ENCODE results near the gene CAMK2A. TPM values are rescaled to one million over a fixed set of nuclear protein-coding genes. Genes with fewer than 3 reads are reported as not detected.

Gene CAMK2A
- total RNA-seq, 1 donor from 2014 or later, result 1.5 TPM

- intact Hi-C loops (cut with DNase I), result no loop called here
- DNase-seq (no peak), ATAC-seq (peak; percentile 8)
- Histone ChIP-seq H3K4me1 (peaks cover 7% of the 10 kb centered on the region), H3K27me3 (no peaks in the 10 kb centered on the region), H3K27ac (no peak overlapping the region), H3K36me3 (no peaks in the 10 kb centered on the region), H3K4me3 (no peak overlapping the region), H3K9me3 (no peaks in the 10 kb centered on the region)
- TF ChIP-seq, protein P1, sequence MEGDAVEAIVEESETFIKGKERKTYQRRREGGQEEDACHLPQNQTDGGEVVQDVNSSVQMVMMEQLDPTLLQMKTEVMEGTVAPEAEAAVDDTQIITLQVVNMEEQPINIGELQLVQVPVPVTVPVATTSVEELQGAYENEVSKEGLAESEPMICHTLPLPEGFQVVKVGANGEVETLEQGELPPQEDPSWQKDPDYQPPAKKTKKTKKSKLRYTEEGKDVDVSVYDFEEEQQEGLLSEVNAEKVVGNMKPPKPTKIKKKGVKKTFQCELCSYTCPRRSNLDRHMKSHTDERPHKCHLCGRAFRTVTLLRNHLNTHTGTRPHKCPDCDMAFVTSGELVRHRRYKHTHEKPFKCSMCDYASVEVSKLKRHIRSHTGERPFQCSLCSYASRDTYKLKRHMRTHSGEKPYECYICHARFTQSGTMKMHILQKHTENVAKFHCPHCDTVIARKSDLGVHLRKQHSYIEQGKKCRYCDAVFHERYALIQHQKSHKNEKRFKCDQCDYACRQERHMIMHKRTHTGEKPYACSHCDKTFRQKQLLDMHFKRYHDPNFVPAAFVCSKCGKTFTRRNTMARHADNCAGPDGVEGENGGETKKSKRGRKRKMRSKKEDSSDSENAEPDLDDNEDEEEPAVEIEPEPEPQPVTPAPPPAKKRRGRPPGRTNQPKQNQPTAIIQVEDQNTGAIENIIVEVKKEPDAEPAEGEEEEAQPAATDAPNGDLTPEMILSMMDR (IDR thresholded peaks at IDR 0.05), result peak; percentile 32
Observed at GRCh38 chr5:150175536-150175935, 114.0 kb downstream of the CAMK2A start.

DNA sequence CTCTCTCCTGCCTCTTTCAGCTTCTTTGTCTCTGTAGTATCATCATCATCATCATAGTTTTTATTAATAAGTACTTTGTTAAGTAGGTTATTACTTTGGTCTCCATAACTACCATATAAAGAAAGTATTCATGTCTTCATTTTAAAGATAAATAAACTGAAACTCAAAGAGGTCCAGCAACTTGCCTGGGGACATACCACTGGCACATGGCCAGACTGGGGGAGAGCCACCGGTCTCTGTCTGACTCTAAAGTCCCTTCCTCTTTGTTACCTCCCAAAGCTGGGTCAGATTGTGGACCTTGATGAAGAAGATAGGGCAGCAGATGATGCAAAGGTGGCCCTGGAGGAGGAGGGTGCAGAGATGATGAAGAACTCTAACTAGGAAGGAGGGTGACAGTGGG, 114.5 kb downstream of the CAMK2A start:
- intact Hi-C loops (cut with DNase I), result no loop called here
- TF ChIP-seq, protein P1 (IDR thresholded peaks at IDR 0.05), result no peak
- no peak for DNase-seq
- no peak for ATAC-seq
- no peak overlapping the region for H3K4me3 ChIP-seq
- no peak overlapping the region for H3K27ac ChIP-seq
- H3K36me3 ChIP-seq, result no peaks in the 10 kb centered on the region
- no peaks in the 10 kb centered on the region for H3K27me3 ChIP-seq
- H3K9me3 ChIP-seq, result no peaks in the 10 kb centered on the region
- H3K4me1 ChIP-seq, result peaks cover 6% of the 10 kb centered on the region

- TF ChIP-seq, protein P1 (IDR thresholded peaks at IDR 0.05), result no peak
- Histone ChIP-seq H3K4me1 (no peaks in the 10 kb centered on the region), H3K36me3 (no peaks in the 10 kb centered on the region), H3K27ac (no peak overlapping the region), H3K9me3 (no peaks in the 10 kb centered on the region), H3K4me3 (no peak overlapping the region), H3K27me3 (no peaks in the 10 kb centered on the region)
- intact Hi-C loops (cut with DNase I), result no loop called here
- no peak for ATAC-seq
- DNase-seq, result no peak
Observed at GRCh38 chr5:150174285-150174684, 115.3 kb downstream of the CAMK2A start.

DNA sequence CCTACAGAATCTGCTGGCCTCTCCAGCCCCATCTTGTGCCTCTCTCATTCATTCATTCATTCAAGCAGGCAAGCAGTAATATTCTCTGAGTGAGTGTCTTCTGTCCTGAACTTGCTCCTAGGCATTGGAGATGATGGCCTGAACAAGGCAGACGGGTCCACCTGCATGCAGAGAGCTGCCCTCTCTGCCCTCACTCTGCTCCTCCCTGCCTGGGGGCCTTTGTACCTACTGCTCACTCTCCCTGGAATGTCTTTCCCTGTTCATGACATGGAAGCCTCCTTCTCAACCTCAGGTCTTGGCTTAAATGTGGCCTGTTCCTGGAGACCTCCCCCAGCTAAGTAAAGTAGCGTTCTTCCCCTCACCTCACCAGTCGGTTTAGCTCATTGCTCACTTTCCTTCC, 116.4 kb downstream of the CAMK2A start:
- H3K27ac ChIP-seq, result no peak overlapping the region
- no peak overlapping the region for H3K4me3 ChIP-seq
- intact Hi-C loops (cut with DNase I), result no loop called here
- no peaks in the 10 kb centered on the region for H3K9me3 ChIP-seq
- ATAC-seq (no peak), DNase-seq (no peak)
- H3K36me3 ChIP-seq, result no peaks in the 10 kb centered on the region
- H3K4me1 ChIP-seq, result no peaks in the 10 kb centered on the region
- TF ChIP-seq, protein P1 (IDR thresholded peaks at IDR 0.05), result no peak
- no peaks in the 10 kb centered on the region for H3K27me3 ChIP-seq

DNA sequence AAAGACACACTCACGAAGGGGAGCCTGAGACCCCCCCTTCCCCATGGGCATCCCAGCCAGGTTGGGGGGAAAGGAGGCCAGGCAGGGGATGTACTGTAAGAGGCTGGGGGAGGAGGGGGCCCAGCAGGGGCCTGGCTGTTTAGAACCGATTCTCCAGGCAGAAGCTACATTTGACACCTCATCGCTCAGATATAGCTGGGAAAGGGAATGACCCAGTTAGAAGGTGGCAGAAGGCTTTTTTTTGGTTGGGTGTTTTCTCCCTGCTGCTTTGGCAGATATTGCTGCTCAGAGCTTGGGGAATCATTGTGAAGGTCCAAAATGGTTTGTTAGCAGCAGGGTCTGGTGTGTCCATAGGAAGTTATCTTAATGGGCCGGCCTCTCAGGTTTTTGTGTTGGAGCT, 117.0 kb downstream of the CAMK2A start:
- intact Hi-C loops (cut with DNase I), result no loop called here
- H3K27ac ChIP-seq, result no peak overlapping the region
- TF ChIP-seq, protein P1 (IDR thresholded peaks at IDR 0.05), result no peak
- H3K4me3 ChIP-seq, result no peak overlapping the region
- no peaks in the 10 kb centered on the region for H3K4me1 ChIP-seq
- H3K9me3 ChIP-seq, result no peaks in the 10 kb centered on the region
- DNase-seq (no peak), ATAC-seq (no peak)
- peaks cover 2% of the 10 kb centered on the region for H3K27me3 ChIP-seq
- H3K36me3 ChIP-seq, result no peaks in the 10 kb centered on the region

- intact Hi-C loops (cut with DNase I), result no loop called here
- no peaks in the 10 kb centered on the region for H3K4me1 ChIP-seq
- TF ChIP-seq, protein P1 (IDR thresholded peaks at IDR 0.05), result no peak
Observed at GRCh38 chr5:150172145-150172544, 117.4 kb downstream of the CAMK2A start.

More at GRCh38 chr5:150172145-150172544, 117.4 kb downstream of the CAMK2A start:
- DNase-seq, result no peak
- H3K9me3 ChIP-seq, result no peaks in the 10 kb centered on the region
- no peaks in the 10 kb centered on the region for H3K36me3 ChIP-seq
- no peak overlapping the region for H3K27ac ChIP-seq
- H3K27me3 ChIP-seq, result peaks cover 6% of the 10 kb centered on the region
- H3K4me3 ChIP-seq, result no peak overlapping the region
- no peak for ATAC-seq
